Endometrium (tissue), 2 donors: Measurements from ENCODE around the gene DNAH1.
"Not testable (repeated sequence)": the region's sequence is repeated elsewhere in the genome, so short reads cannot be mapped to it uniquely, and the experiment has no call there.

Experiments
- FAIRE-seq: peaks from 2 replicates; lab custom pipeline; 2012; peaks lifted over from hg19 to GRCh38; lab: Jason Lieb, UNC
- donor health status: control.
- donor health status: control.

DNAH1 gene

GRCh38 chr3:52333869-52334557 is 17.9 kb downstream of the DNAH1 start:
- no peak for FAIRE-seq

GRCh38 chr3:52338131-52338530 is 22.0 kb downstream of the DNAH1 start:
- FAIRE-seq, result not testable (repeated sequence)

GRCh38 chr3:52339612-52340011 is 23.5 kb downstream of the DNAH1 start:
- peak; percentile 60 for FAIRE-seq

GRCh38 chr3:52341123-52341522 is 25.0 kb downstream of the DNAH1 start:
- FAIRE-seq, result no peak

GRCh38 chr3:52343946-52344600 is 28.0 kb downstream of the DNAH1 start:
- FAIRE-seq, result no peak

GRCh38 chr3:52345521-52346109 is 29.5 kb downstream of the DNAH1 start:
- no peak for FAIRE-seq

DNA sequence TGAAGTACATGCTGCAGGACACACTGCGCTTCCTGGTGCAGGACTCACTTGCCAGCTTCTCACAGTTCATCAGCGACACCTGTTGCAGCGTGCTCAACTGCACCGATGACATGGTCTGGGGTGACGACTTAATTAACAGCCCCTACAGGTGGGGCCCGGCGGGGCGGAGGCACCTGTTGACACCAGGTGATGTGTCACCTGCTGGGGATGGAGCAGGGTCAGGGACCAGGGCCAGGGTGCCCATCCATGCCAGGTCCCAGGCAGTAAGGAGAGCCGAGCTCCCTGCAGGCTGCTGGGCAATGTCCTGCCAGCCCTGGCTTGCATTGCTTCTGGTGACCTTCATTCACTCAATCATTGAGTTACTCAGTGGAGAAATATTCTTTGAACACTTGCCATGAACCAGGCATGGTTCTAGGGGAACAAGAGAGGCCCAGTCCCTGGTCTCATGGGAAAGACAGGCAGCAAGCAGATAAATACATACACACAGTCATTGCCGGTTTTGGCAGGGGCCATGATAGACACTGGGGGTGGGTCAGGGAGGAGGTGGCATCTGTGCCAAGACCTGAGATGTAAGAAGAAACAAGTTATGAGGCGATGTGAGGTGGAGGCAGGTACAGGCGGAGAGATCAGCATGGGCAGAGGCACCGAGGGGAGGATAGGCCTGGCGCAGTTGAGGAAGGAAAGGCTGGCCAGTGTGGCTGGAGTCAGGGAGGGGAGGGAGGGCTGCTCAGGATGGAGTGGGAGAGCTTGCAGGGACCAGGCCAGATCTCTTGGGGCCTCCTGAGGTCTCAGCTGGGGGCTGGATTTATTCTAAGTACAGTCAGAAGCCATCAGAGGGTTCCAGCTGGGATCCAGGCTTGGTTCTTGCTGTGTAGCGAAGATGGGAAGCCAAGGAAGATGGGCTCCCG is 30.8 kb downstream of the DNAH1 start:
- FAIRE-seq, result no peak

DNA sequence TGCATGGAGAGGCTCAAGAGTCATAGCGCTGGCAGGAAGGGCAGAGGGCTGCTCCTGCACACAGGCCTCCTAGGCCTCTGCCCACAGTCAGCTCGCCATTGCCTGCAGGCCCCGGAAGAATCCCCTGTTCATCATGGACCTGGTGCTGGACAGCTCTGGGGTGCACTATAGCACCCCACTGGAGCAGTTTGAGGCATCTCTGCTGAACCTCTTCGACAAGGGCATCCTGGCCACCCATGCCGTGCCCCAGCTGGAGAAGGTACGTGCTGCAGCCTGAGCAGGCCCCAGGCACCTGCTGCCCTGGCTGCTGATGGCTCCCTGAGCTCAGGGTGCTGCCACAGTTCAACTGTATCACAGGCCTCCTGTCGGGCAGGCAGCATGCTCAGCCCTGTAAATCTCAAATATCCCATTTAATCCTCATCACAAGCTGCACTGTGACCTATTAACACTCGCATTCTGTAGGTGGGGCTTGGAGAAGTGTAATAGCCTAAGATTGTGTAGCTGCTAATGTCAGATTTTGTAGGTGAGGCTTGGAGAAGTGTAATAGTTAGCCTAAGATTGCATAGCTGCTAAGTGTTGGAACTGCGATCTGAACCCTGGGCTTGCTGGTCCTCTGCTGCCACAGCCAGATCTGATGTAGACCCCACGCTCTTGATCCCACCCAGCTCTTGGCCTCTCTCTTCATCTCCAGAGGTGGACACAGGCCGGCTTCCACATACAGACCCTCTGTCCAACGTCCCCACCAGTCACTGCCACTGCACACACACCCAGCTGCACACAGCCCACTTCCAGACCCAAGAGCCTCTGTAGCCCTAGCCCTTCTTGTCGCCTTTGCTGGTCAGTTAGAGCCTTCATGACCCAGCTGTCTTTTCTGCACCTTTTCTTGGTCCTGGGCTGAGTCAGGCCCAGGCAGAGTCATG is 31.9 kb downstream of the DNAH1 start:
- FAIRE-seq, result no peak

DNA sequence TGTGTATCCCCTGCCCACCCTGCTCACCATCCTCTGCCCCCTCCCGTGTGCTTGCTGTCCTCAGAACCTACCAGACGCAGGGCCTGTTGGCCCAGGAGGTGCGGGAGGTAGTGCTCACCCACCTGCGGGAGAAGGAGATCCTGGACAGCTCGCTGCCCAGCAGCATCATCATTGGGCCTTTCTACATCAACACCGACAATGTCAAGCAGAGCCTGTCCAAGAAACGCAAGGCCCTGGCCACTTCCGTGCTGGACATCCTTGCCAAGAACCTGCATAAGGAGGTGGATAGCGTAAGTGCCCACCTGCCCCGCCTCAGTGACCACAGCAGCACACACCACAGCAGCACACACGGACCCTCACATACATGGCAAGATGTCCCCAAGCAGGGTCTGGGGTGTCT is 33.0 kb downstream of the DNAH1 start:
- FAIRE-seq, result no peak

- no peak for FAIRE-seq
These were observed 33.7 kb downstream of the DNAH1 start for GRCh38 chr3:52349611-52350395.

GRCh38 chr3:52350416-52350815 is 34.3 kb downstream of the DNAH1 start:
- no peak for FAIRE-seq

DNA sequence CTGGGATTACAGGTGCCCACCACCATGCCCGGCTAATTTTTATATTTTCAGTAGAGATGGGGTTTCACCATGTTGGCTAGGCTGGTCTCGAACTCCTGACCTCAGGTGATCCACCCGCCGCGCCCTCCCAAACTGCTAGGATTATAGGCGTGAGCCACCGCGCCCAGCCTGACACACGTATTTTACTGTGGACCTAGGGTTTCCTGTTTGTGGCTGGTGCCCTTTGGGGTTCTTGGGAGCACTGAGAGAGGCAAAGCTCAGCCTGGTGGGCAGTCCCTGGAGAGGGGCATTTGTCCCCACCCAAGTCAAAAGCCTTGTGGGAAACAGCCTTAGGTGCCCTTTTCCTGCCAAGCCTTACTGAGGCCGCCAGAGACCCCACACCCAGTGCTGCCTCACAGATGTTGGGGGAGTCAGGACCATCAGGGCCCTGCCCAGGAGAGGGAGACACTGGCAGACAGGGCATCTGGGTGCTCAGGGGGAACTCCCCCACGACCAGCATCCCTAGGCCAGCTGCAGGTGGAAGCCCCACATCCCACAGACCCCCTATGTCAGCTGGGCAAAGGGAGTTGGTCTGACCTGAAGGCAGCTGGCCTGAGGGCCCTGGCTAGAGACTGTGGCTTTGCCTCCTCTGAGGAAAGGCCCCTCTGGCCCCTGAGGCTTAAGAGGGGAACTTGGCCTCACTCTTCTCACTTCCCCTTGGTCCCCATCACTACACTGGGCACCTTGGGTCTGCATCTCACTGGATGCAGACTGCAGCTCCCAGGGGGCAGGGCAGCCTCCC is 35.1 kb downstream of the DNAH1 start:
- no peak for FAIRE-seq

DNA sequence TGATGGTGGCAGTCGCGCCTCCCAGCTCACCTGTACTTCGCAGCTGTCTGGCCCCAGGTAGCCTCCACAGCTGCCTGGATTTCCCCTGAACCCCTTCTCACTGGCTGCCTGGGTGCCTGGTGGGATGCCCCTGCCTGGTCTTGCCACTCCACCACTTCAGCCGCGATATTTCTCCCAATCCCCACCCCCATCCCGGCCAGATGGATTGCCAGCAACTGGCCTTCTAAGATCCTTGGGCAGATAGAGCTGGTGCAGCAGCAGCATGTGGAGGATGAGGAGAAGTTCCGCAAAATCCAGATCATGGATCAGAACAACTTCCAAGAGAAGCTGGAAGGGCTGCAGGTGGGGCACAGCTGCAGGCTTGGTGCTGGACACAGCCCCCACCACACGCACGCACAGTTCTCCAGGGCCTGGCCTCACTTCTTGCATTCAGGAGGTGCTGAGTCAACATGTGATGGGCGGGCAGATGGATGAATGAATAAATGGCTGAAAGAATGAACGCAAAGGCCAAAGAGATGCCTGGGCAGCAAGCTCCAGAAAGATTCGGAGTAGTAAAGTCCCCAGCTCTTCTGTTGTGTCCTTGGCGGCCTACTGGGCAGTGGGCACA is 35.7 kb downstream of the DNAH1 start:
- FAIRE-seq, result no peak

GRCh38 chr3:52352566-52352965 is 36.4 kb downstream of the DNAH1 start:
- FAIRE-seq, result no peak

DNA sequence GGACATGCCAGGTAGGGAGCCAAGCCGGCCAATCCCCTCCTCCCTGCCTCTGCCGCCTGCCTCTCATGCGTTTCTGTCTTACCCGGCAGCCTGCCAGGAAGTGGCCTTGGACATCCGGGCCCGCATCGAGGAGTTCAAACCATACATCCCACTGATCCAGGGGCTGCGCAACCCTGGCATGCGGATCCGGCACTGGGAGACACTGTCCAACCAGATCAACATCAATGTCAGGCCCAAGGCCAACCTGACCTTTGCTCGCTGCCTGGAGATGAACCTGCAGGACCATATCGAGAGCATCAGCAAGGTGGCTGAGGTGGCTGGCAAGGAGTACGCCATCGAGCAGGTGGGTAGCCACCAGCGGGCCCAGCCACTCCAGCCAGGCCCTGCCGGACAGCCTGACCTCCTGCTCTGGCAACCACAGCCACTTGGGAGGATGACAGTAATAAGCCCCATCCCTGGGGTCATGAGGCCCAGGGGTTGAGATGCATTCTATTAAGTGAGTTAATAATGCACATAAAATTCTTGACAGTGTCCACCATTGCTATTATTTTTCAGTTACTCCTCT is 37.3 kb downstream of the DNAH1 start:
- FAIRE-seq, result no peak

GRCh38 chr3:52354676-52355075 is 38.6 kb downstream of the DNAH1 start:
- no peak for FAIRE-seq

DNA sequence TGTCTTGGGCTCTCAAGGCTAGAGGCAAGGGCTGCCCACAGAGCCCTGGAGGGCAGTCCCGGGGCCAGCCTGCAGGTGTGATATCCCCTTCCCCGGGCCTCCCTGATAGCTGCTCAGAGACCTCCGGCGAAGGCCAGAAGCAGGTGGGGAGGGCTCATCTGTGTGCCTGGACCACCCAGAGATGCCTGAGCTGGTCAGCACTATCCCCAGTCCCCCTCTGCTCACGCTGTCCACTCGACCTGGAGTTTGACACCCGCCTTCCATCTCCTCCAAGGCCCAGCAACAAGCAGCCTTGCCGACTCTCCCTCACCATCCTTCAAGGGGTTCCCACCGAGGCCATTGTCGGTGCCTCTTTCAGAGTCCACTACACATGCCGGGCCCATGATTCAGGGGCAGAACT is 39.4 kb downstream of the DNAH1 start:
- FAIRE-seq, result no peak

DNA sequence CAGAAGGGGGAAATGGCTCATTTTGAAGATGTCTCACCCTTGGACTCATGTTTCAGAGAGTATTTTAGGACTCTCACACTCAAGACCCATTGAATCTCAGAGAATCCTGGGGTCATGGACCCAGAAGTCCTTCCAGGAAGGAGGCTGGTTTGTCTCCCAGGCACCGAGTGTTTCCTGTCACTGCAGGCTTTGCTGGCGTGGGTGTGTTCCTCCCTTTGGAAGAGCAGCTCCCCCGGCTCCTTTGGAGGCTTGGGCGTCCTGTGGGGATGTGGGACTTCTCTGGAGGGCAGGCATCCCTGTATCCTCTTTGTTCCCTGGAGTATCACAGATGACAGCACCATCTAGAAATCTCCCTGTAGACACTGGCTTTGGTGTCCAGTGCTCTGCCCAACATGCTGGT is 40.0 kb downstream of the DNAH1 start:
- FAIRE-seq, result no peak
